ENCODE results near the gene ADGRL3. TPM values are rescaled to one million over a fixed set of nuclear protein-coding genes. Genes with fewer than 3 reads are reported as not detected.

Gene ADGRL3
- total and polyA plus RNA-seq, 2 donors (not counting 1 experiment from before 2014, with no cell fraction given) = under 0.01 to 0.05 TPM

GRCh38 chr4:61812171-61812570 is 612.0 kb downstream of the ADGRL3 start:
- no peak for TF ChIP-seq CTCF (conservative IDR thresholded peaks at IDR 0.05 in 1 of 2, IDR thresholded peaks at IDR 0.05 in 1 of 2; ENCODE audit: low read depth in 1 of 2, low read length in 2 of 2)
- TF ChIP-seq EZH2 (IDR thresholded peaks at IDR 0.05; ENCODE audit: low read length, missing control alignments) = no peak
- Histone ChIP-seq H3K79me2 (ENCODE audit: control insufficient read depth, insufficient read depth, low read length) (no peaks in the 10 kb centered on the region), H3K9me3 (ENCODE audit: control insufficient read depth, insufficient read depth, low read depth, low read length) (no peaks in the 10 kb centered on the region), H2AFZ (ENCODE audit: low read length) (no peak overlapping the region), H4K20me1 (ENCODE audit: control insufficient read depth, extremely low read depth, insufficient read depth, low read length) (no peaks in the 10 kb centered on the region), H3K4me2 (ENCODE audit: extremely low read depth, insufficient read depth, low read length) (no peak overlapping the region), H3K36me3 (ENCODE audit: control insufficient read depth, insufficient read depth, low read length) (no peaks in the 10 kb centered on the region), H3K27ac (ENCODE audit: insufficient read depth, low read length) (no peak overlapping the region), H3K4me1 (ENCODE audit: control insufficient read depth, extremely low read depth, insufficient read depth, low read length) (no peaks in the 10 kb centered on the region), H3K27me3 (ENCODE audit: control insufficient read depth, insufficient read depth, low read length) (no peaks in the 10 kb centered on the region), H3K4me3 (replicated peaks in 1 of 4; ENCODE audit: control extremely low read depth in 1 of 4, insufficient read depth in 1 of 4, low read depth in 3 of 4, low read length in 4 of 4) (no peak overlapping the region), H3K9ac (ENCODE audit: insufficient read depth, low read length) (no peak overlapping the region)
- no peak for DNase-seq (ENCODE audit: low read depth in 2 of 2)

- Histone ChIP-seq H3K79me2 (ENCODE audit: control insufficient read depth, insufficient read depth, low read length) (no peaks in the 10 kb centered on the region), H3K9me3 (ENCODE audit: control insufficient read depth, insufficient read depth, low read depth, low read length) (no peaks in the 10 kb centered on the region), H3K27ac (ENCODE audit: insufficient read depth, low read length) (no peak overlapping the region), H3K27me3 (ENCODE audit: control insufficient read depth, insufficient read depth, low read length) (no peaks in the 10 kb centered on the region), H3K4me3 (replicated peaks in 1 of 4; ENCODE audit: control extremely low read depth in 1 of 4, insufficient read depth in 1 of 4, low read depth in 3 of 4, low read length in 4 of 4) (no peak overlapping the region), H3K4me1 (ENCODE audit: control insufficient read depth, extremely low read depth, insufficient read depth, low read length) (no peaks in the 10 kb centered on the region), H4K20me1 (ENCODE audit: control insufficient read depth, extremely low read depth, insufficient read depth, low read length) (no peaks in the 10 kb centered on the region), H3K36me3 (ENCODE audit: control insufficient read depth, insufficient read depth, low read length) (no peaks in the 10 kb centered on the region), H3K4me2 (ENCODE audit: extremely low read depth, insufficient read depth, low read length) (no peak overlapping the region), H3K9ac (ENCODE audit: insufficient read depth, low read length) (no peak overlapping the region), H2AFZ (ENCODE audit: low read length) (no peak overlapping the region)
- no peak for TF ChIP-seq EZH2 (IDR thresholded peaks at IDR 0.05; ENCODE audit: low read length, missing control alignments)
- no peak for TF ChIP-seq CTCF (conservative IDR thresholded peaks at IDR 0.05 in 1 of 2, IDR thresholded peaks at IDR 0.05 in 1 of 2; ENCODE audit: low read depth in 1 of 2, low read length in 2 of 2)
- DNase-seq (ENCODE audit: low read depth in 2 of 2) = no peak
Observed at GRCh38 chr4:61817071-61817470, 616.9 kb downstream of the ADGRL3 start.

GRCh38 chr4:61820136-61820535 is 620.0 kb downstream of the ADGRL3 start:
- Histone ChIP-seq H3K9ac (ENCODE audit: insufficient read depth, low read length) (no peak overlapping the region), H3K4me3 (replicated peaks in 1 of 4; ENCODE audit: control extremely low read depth in 1 of 4, insufficient read depth in 1 of 4, low read depth in 3 of 4, low read length in 4 of 4) (no peak overlapping the region)

More at GRCh38 chr4:61820136-61820535, 620.0 kb downstream of the ADGRL3 start:
- DNase-seq (ENCODE audit: low read depth in 2 of 2) = no peak
- Histone ChIP-seq H3K4me2 (ENCODE audit: extremely low read depth, insufficient read depth, low read length) (no peak overlapping the region), H3K27me3 (ENCODE audit: control insufficient read depth, insufficient read depth, low read length) (no peaks in the 10 kb centered on the region), H2AFZ (ENCODE audit: low read length) (no peak overlapping the region), H3K36me3 (ENCODE audit: control insufficient read depth, insufficient read depth, low read length) (no peaks in the 10 kb centered on the region), H4K20me1 (ENCODE audit: control insufficient read depth, extremely low read depth, insufficient read depth, low read length) (no peaks in the 10 kb centered on the region), H3K79me2 (ENCODE audit: control insufficient read depth, insufficient read depth, low read length) (no peaks in the 10 kb centered on the region), H3K27ac (ENCODE audit: insufficient read depth, low read length) (no peak overlapping the region), H3K4me1 (ENCODE audit: control insufficient read depth, extremely low read depth, insufficient read depth, low read length) (no peaks in the 10 kb centered on the region), H3K9me3 (ENCODE audit: control insufficient read depth, insufficient read depth, low read depth, low read length) (no peaks in the 10 kb centered on the region)
- TF ChIP-seq EZH2 (IDR thresholded peaks at IDR 0.05; ENCODE audit: low read length, missing control alignments) = no peak
- no peak for TF ChIP-seq CTCF (conservative IDR thresholded peaks at IDR 0.05 in 1 of 2, IDR thresholded peaks at IDR 0.05 in 1 of 2; ENCODE audit: low read depth in 1 of 2, low read length in 2 of 2)
